BJ (cell line): Measurements from ENCODE around the gene ATRNL1. TPM values are rescaled to one million over a fixed set of nuclear protein-coding genes. Genes with fewer than 3 reads are reported as not detected.

Source experiments
- CTCF ChIA-PET: fragments of 350-600 bp; formaldehyde crosslinking; extraction: SDS; loops from one replicate; lab custom pipeline; 2021; ENCODE audit warnings: antibody characterized with exemption, inconsistent platforms; lab: Yijun Ruan, JAX
- POLR2A ChIA-PET: fragments of 300-600 bp; sonication (Branson Sonifier 250); formaldehyde crosslinking; extraction: SDS; loops from one replicate; lab custom pipeline; 2021; ENCODE audit warnings: antibody characterized with exemption; lab: Charles Lee
- DNase-seq: peaks from one replicate; pipeline ENCODE4 v3.0.0-alpha.2; 2011; ENCODE audit warnings: low read depth
- H3K27me3 ChIP-seq: 2 replicates; pipeline ENCODE4 v1.6.0; 2011; ENCODE audit warnings: low read length; ENCODE audit not compliant: control insufficient read depth, insufficient read depth
- H3K36me3 ChIP-seq: 2 replicates; pipeline ENCODE4 v1.5.1; 2011; ENCODE audit warnings: low read length; ENCODE audit not compliant: control insufficient read depth, insufficient read depth
- H3K4me3 ChIP-seq: 2 replicates; pipeline ENCODE4 v1.5.1; 2011; ENCODE audit warnings: low read depth, mild to moderate bottlenecking, control low read depth, low read length
- CTCF ChIP-seq: IDR thresholded peaks from 2 replicates; pipeline ENCODE4 v1.5.1; 2011; ENCODE audit warnings: low read depth, mild to moderate bottlenecking, control low read depth, inconsistent platforms, low read length, moderate library complexity; ENCODE audit not compliant: insufficient read depth
- polyA plus RNA-seq: library from polyadenylated mRNA; depleted of rRNA; stranded (reverse); fragments of >200 nt; gene quantifications from 2 replicates; pipeline ENCODE4 v1.2.3, GENCODE V29; 2011

The ATRNL1 gene
- polyA plus RNA-seq, 1 experiment: not detected

- Histone ChIP-seq H3K27me3 (no peaks in the 10 kb centered on the region), H3K4me3 (no peak overlapping the region), H3K36me3 (no peaks in the 10 kb centered on the region)
- DNase-seq: no peak
- no peak for TF ChIP-seq CTCF
- POLR2A ChIA-PET: no interaction called here
- CTCF ChIA-PET: no interaction called here
Measured at GRCh38 chr10:115909037-115909436, 815.9 kb downstream of the ATRNL1 start.

DNA sequence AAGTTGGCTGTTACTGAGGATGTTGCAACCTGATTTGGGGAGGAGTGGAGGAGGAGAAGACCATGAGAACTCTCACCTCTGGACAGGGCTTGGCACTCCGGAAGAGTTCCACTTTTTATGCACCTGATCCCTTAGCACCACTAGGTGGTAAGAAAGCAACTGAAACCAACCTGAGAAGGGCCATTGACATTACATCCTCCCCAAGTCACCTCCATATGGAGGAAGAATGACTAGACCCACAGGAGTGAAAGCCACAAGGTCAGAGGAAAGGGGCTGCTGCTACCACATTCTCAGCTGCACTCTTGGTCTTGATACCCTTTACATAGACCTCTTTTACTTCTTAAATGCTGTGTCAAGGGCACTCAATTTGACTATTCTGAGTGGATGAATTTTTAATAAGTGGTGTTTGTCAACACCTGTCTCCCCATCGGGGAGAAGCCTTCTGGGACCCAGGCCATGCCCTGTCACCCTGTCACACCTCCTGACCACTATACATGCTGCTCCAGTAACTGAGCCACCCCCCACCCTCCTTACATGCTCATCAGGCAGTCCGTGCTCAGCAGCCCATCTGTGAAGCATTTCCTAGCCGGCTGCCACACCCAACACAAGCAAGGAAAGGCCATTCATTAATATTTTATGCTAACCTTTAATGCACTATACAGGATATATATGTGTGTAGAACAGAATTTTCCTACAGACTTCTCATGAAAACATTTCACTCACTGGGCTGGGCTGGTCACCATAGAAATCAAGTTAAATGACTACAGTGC, 817.0 kb downstream of the ATRNL1 start:
- H3K36me3 ChIP-seq: no peaks in the 10 kb centered on the region
- ChIA-PET POLR2A (interaction anchor here (0.6 kb wide), 1 partner anchor 172 kb away, joined by 4 read pairs; no protein-coding TSS in a partner anchor), CTCF (interaction anchor here (1.6 kb wide), 1 partner anchor 7 kb away, joined by 5 read pairs; no protein-coding TSS in a partner anchor)
- DNase-seq: no peak
- no peaks in the 10 kb centered on the region for H3K27me3 ChIP-seq
- no peak overlapping the region for H3K4me3 ChIP-seq
- no peak for TF ChIP-seq CTCF

- TF ChIP-seq CTCF: no peak
- ChIA-PET POLR2A (no interaction called here), CTCF (no interaction called here)
- no peaks in the 10 kb centered on the region for H3K27me3 ChIP-seq
- no peak overlapping the region for H3K4me3 ChIP-seq
- no peak for DNase-seq
- H3K36me3 ChIP-seq: no peaks in the 10 kb centered on the region
Measured at GRCh38 chr10:115914475-115914874, 821.3 kb downstream of the ATRNL1 start.

DNA sequence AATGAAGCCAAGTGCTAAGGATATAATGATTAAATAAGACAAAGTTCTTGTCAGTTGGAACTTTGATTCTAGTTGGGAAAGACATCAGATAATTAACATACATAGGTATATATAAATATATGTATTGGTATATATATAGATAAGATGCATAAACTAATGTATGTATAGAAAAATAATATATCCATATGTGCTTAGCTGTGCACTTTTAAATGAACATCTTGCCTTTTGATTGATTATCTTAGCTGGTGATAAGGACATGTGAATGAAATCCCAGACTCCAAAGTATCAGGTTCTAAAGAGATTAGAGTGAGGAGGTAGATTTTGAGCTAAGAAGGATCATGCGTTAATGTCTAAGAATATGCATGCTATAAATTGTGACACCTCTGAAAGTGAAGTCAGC, 822.3 kb downstream of the ATRNL1 start:
- Histone ChIP-seq H3K36me3 (no peaks in the 10 kb centered on the region), H3K27me3 (no peaks in the 10 kb centered on the region), H3K4me3 (no peak overlapping the region)
- no peak for DNase-seq
- POLR2A ChIA-PET: no interaction called here
- TF ChIP-seq CTCF: no peak
- CTCF ChIA-PET: interaction anchor here (0.8 to 1.3 kb wide), 3 partner anchors 8 to 27 kb away, joined by 3 read pairs; no protein-coding TSS in a partner anchor

GRCh38 chr10:115918812-115919211, 825.6 kb downstream of the ATRNL1 start:
- no peaks in the 10 kb centered on the region for H3K27me3 ChIP-seq
- ChIA-PET CTCF (interaction anchor here (0.8 kb wide), 1 partner anchor 14 kb away, joined by 3 read pairs; no protein-coding TSS in a partner anchor), POLR2A (interaction anchor here (0.5 kb wide), 1 partner anchor 1422 kb away, joined by 3 read pairs; no protein-coding TSS in a partner anchor)
- DNase-seq: no peak
- TF ChIP-seq CTCF: no peak
- H3K36me3 ChIP-seq: no peaks in the 10 kb centered on the region
- H3K4me3 ChIP-seq: no peak overlapping the region
